Stimulated activated CD4-positive, alpha-beta T cell treated with anti-CD3 and anti-CD28 coated beads, Interleukin-15, amount 100 ng/mL, for 1 hour (primary cell): ENCODE data around the gene EYA4.

Experiments used
- DNase-seq, 2 donors: peaks; one replicate each; pipeline ENCODE4 v3.0.0-alpha.2; 2020; ENCODE audit warnings: low read depth in 1 of 2, low spot score in 1 of 2

Gene EYA4

GRCh38 chr6:133343220-133343619, 102.1 kb downstream of the EYA4 start:
- DNase-seq = no peak

- no peak for DNase-seq
Observed at GRCh38 chr6:133348846-133349245, 107.7 kb downstream of the EYA4 start.

- DNase-seq = no peak
Observed at GRCh38 chr6:133350928-133351327, 109.8 kb downstream of the EYA4 start.

- no peak for DNase-seq
Observed at GRCh38 chr6:133352046-133352445, 110.9 kb downstream of the EYA4 start.

- DNase-seq = no peak
Observed at GRCh38 chr6:133353061-133353460, 111.9 kb downstream of the EYA4 start.

GRCh38 chr6:133355922-133356321, 114.8 kb downstream of the EYA4 start:
- DNase-seq = no peak

GRCh38 chr6:133358574-133359150, 117.5 kb downstream of the EYA4 start:
- DNase-seq = no peak

GRCh38 chr6:133359256-133359655, 118.1 kb downstream of the EYA4 start:
- DNase-seq = no peak

- no peak for DNase-seq
Observed at GRCh38 chr6:133359760-133360159, 118.6 kb downstream of the EYA4 start.

GRCh38 chr6:133360194-133360593, 119.0 kb downstream of the EYA4 start:
- DNase-seq = no peak

- DNase-seq = no peak
Observed at GRCh38 chr6:133362813-133363212, 121.7 kb downstream of the EYA4 start.

GRCh38 chr6:133368664-133369063, 127.5 kb downstream of the EYA4 start:
- no peak for DNase-seq

GRCh38 chr6:133369773-133370272, 128.7 kb downstream of the EYA4 start:
- no peak for DNase-seq

GRCh38 chr6:133376743-133377142, 135.6 kb downstream of the EYA4 start:
- no peak for DNase-seq

GRCh38 chr6:133377219-133377618, 136.1 kb downstream of the EYA4 start:
- DNase-seq = no peak

- no peak for DNase-seq
Observed at GRCh38 chr6:133380047-133380446, 138.9 kb downstream of the EYA4 start.

GRCh38 chr6:133380723-133381122, 139.6 kb downstream of the EYA4 start:
- DNase-seq = no peak

- DNase-seq = no peak
Observed at GRCh38 chr6:133388731-133389130, 147.6 kb downstream of the EYA4 start.

GRCh38 chr6:133390168-133390567, 149.0 kb downstream of the EYA4 start:
- no peak for DNase-seq

GRCh38 chr6:133392015-133392414, 150.9 kb downstream of the EYA4 start:
- DNase-seq = no peak

GRCh38 chr6:133392641-133393040, 151.5 kb downstream of the EYA4 start:
- no peak for DNase-seq

GRCh38 chr6:133393891-133394290, 152.7 kb downstream of the EYA4 start:
- no peak for DNase-seq

- no peak for DNase-seq
Observed at GRCh38 chr6:133394630-133395029, 153.5 kb downstream of the EYA4 start.
